Endothelial cell of umbilical vein (primary cell): Measurements from ENCODE around the gene PLRG1. TPM values are rescaled to one million over a fixed set of nuclear protein-coding genes. Genes with fewer than 3 reads are reported as not detected.

Source experiments
- BruUV-seq: library from RNA; stranded (reverse); fragments of 400-500 nt; replicated peaks from 2 replicates; lab custom pipeline; 2021; lab: Mats Ljungman, UMichigan
- CTCF ChIA-PET: fragments of 300-600, 350-600 bp; sonication (Branson Sonifier 250); formaldehyde crosslinking; loops from one replicate; lab custom pipeline; 2021; ENCODE audit warnings: antibody characterized with exemption, inconsistent platforms; lab: Charles Lee
- POLR2A ChIA-PET: fragments of 300-600, 350-600 bp; sonication (Branson Sonifier 250); formaldehyde crosslinking; loops from one replicate; lab custom pipeline; 2021; ENCODE audit warnings: antibody characterized with exemption, inconsistent platforms; lab: Charles Lee
- DNase-seq: peaks from one replicate; pipeline ENCODE4 v3.0.0-alpha.2; 2011; ENCODE audit warnings: low read depth, low spot score
- FAIRE-seq: peaks from 2 replicates; lab custom pipeline; 2011; peaks lifted over from hg19 to GRCh38; lab: Jason Lieb, UNC
- H2AFZ ChIP-seq: 2 replicates; pipeline ENCODE4 v1.6.0; 2012; ENCODE audit warnings: low read depth, low read length, control low read depth, inconsistent platforms
- H3K27ac ChIP-seq: 2 replicates; pipeline ENCODE4 v1.5.1; 2011; ENCODE audit warnings: low read depth, mild to moderate bottlenecking, control low read depth, low read length, moderate library complexity; ENCODE audit not compliant: insufficient read depth
- H3K27me3 ChIP-seq, 2 experiments: 2 replicates each; pipeline versions ENCODE4 v1.6.0 to v1.6.1; 2011; ENCODE audit warnings: low read length in 2 of 2, mixed read lengths in 1 of 2; ENCODE audit not compliant: control insufficient read depth in 2 of 2, insufficient read depth in 2 of 2
- H3K36me3 ChIP-seq, 2 experiments: 2 replicates in 1 of 2; 3 replicates in 1 of 2; pipeline ENCODE4 v1.5.1; 2011; ENCODE audit warnings: low read length in 2 of 2, mild to moderate bottlenecking in 1 of 2, moderate library complexity in 1 of 2; ENCODE audit not compliant: control insufficient read depth in 2 of 2, insufficient read depth in 2 of 2; ENCODE audit errors: extremely low read depth in 1 of 2
- H3K4me1 ChIP-seq: 3 replicates; pipeline ENCODE4 v1.5.1; 2011; ENCODE audit warnings: mild to moderate bottlenecking, low read length; ENCODE audit not compliant: control insufficient read depth, insufficient read depth; ENCODE audit errors: extremely low read depth
- H3K4me2 ChIP-seq: 2 replicates; pipeline ENCODE4 v1.6.1; 2011; ENCODE audit warnings: low read length, control low read depth, mixed read lengths; ENCODE audit not compliant: insufficient read depth
- H3K4me3 ChIP-seq, 3 experiments: fragments of 200-600 bp in 1 of 3; sonication (generic), shearing (Covaris generic) in 1 of 3; replicated peaks in 1 of 3; 2 replicates each; pipeline ENCODE4 v1.5.1; 2011 to 2016; ENCODE audit warnings: control low read depth in 3 of 3, low read length in 3 of 3, mild to moderate bottlenecking in 2 of 3, inconsistent platforms in 1 of 3, low read depth in 1 of 3, moderate library complexity in 1 of 3; ENCODE audit not compliant: insufficient read depth in 1 of 3
- H3K79me2 ChIP-seq: 2 replicates; pipeline ENCODE4 v1.6.0; 2012; ENCODE audit warnings: low read length, inconsistent platforms; ENCODE audit not compliant: control insufficient read depth, insufficient read depth
- H3K9ac ChIP-seq: replicated peaks from 2 replicates; pipeline ENCODE3; 2011; ENCODE audit warnings: low read length, control low read depth; ENCODE audit not compliant: insufficient read depth; ENCODE audit errors: extremely low read depth
- H3K9me1 ChIP-seq: replicated peaks from 3 replicates; pipeline ENCODE4 v1.6.0; 2011; ENCODE audit warnings: mild to moderate bottlenecking, low read length; ENCODE audit not compliant: control insufficient read depth, insufficient read depth; ENCODE audit errors: extremely low read depth
- H3K9me3 ChIP-seq: replicated peaks from 2 replicates; pipeline ENCODE4 v1.5.1; 2012; ENCODE audit warnings: low read length, inconsistent platforms; ENCODE audit not compliant: control insufficient read depth, insufficient read depth
- H4K20me1 ChIP-seq: replicated peaks from 2 replicates; pipeline ENCODE3; 2011; ENCODE audit warnings: mild to moderate bottlenecking, low read length; ENCODE audit not compliant: control insufficient read depth, insufficient read depth; ENCODE audit errors: extremely low read depth
- EZH2 ChIP-seq: IDR thresholded peaks from 2 replicates; pipeline ENCODE4 v1.6.1; 2012; ENCODE audit warnings: borderline replicate concordance, low read depth, mild to moderate bottlenecking, moderate library complexity, low read length, inconsistent platforms; ENCODE audit not compliant: severe bottlenecking
- FOS ChIP-seq: IDR thresholded peaks from 2 replicates; pipeline ENCODE4 v1.6.1; 2011; ENCODE audit warnings: mild to moderate bottlenecking, low read length, moderate library complexity, borderline replicate concordance; ENCODE audit not compliant: insufficient read depth
- GATA2 ChIP-seq: IDR thresholded peaks from 2 replicates; pipeline ENCODE4 v1.7.0; 2011; ENCODE audit warnings: low read depth, mild to moderate bottlenecking, moderate library complexity, mixed read lengths, low read length; ENCODE audit not compliant: insufficient read length, insufficient read depth
- JUN ChIP-seq: IDR thresholded peaks from 2 replicates; pipeline ENCODE4 v1.6.1; 2011; ENCODE audit warnings: borderline replicate concordance, low read depth; ENCODE audit not compliant: insufficient read length, insufficient read depth
- MYC ChIP-seq: IDR thresholded peaks from one replicate; pipeline ENCODE4 v1.6.1; 2011; ENCODE audit warnings: mild to moderate bottlenecking, low read depth, low read length
- POLR2A ChIP-seq: IDR thresholded peaks from 2 replicates; pipeline ENCODE4 v1.6.1; 2012; ENCODE audit warnings: low read depth, mild to moderate bottlenecking, control low read depth, low read length
- POLR2AphosphoS5 ChIP-seq: IDR thresholded peaks from 2 replicates; pipeline ENCODE4 v1.6.1; 2012; ENCODE audit warnings: low read depth, mild to moderate bottlenecking, control low read depth, low read length, moderate library complexity; ENCODE audit not compliant: insufficient read depth
- dilution Hi-C: fragments of 300-500 bp; cut with MboI; formaldehyde crosslinking; loops from one replicate; pipeline ENCODE4 v1.15.0; 2019; ENCODE audit warnings: low sequenced_read_pairs; ENCODE audit not compliant: extremely low pct_ligation_motif_present
- intact Hi-C: fragments of 100-400 bp; cut with micrococcal nuclease; formaldehyde crosslinking; loops from one replicate; pipeline ENCODE4 v1.10.0; 2022
- polyA plus RNA-seq, 4 experiments: library from polyadenylated mRNA; depleted of rRNA in 3 of 4; stranded (reverse) in 3 of 4; unstranded in 1 of 4; fragments of >200 nt; gene quantifications; 2 replicates each; pipeline versions ENCODE4 v1.2.1 to v1.2.3, GENCODE V29; 2011 to 2012; ENCODE audit warnings: missing spikeins in 1 of 4
- total RNA-seq: library from RNA; stranded (reverse); gene quantifications from 2 replicates; pipeline ENCODE4 v1.2.3, GENCODE V29; 2021
- TF ChIP-seq, protein P1 (sequence below): IDR thresholded peaks from 2 replicates; pipeline ENCODE4 v1.6.1; 2011; ENCODE audit not compliant: insufficient read depth, insufficient read length
- TF ChIP-seq, protein P2 (sequence below), 2 donors: IDR thresholded peaks; 1 replicate in 1 of 2; 2 replicates in 1 of 2; pipeline ENCODE4 v1.5.1; 2011; ENCODE audit warnings: low read length in 2 of 2, mild to moderate bottlenecking in 2 of 2, moderate library complexity in 2 of 2, control low read depth in 1 of 2, inconsistent platforms in 1 of 2, low read depth in 1 of 2; ENCODE audit not compliant: insufficient read depth in 1 of 2; ENCODE audit errors: extremely low read depth in 1 of 2

PLRG1 gene
- total and polyA plus RNA-seq, 2 donors (not counting 3 experiments of a cell fraction or from before 2014, with no cell fraction given): 50.9 to 91.9 TPM

DNA sequence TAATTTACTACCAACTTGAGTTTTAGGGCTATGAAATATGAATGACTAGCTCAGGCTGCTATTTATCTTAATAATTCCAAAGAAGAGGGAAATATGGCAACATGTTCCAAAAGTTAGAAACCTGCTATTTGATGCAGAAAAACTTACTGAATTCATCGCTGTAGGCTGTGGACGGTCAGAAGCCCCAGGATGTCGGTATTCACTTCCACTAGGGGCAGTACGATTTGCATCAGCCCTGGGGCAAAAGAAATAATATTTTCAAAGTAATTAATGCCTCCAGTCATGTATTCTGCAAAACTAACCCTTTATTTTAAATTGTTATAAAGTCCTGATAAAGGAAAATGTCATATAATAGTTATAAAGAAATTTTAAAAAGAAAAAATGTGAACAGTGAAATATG is 4.5 kb downstream of the PLRG1 start:
- POLR2A ChIA-PET: no interaction called here
- Histone ChIP-seq H2AFZ (no peak overlapping the region), H3K27ac (no peak overlapping the region), H3K36me3 (peaks cover 3 to 26% of the 10 kb centered on the region in 2 experiments), H3K9ac (no peak overlapping the region), H3K9me3 (no peaks in the 10 kb centered on the region), H3K4me1 (peaks cover 12% of the 10 kb centered on the region), H3K9me1 (no peaks in the 10 kb centered on the region), H3K4me3 (no peak overlapping the region), H4K20me1 (peaks cover 4% of the 10 kb centered on the region), H3K79me2 (peaks cover 20% of the 10 kb centered on the region), H3K4me2 (no peak overlapping the region), H3K27me3 (no peaks in the 10 kb centered on the region)
- dilution Hi-C loops: no loop called here
- BruUV-seq: no TSS peak
- DNase-seq: no peak
- CTCF ChIA-PET: interaction anchor here (2.1 kb wide), 1 partner anchor 14 kb away, joined by 5 read pairs; no protein-coding TSS in a partner anchor
- intact Hi-C loops: no loop called here
- TF ChIP-seq FOS (no peak), POLR2AphosphoS5 (no peak), POLR2A (no peak), EZH2 (no peak), JUN (no peak), GATA2 (no peak), MYC (no peak)
- TF ChIP-seq, protein P1, sequence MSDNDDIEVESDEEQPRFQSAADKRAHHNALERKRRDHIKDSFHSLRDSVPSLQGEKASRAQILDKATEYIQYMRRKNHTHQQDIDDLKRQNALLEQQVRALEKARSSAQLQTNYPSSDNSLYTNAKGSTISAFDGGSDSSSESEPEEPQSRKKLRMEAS: no peak
- TF ChIP-seq, protein P2, sequence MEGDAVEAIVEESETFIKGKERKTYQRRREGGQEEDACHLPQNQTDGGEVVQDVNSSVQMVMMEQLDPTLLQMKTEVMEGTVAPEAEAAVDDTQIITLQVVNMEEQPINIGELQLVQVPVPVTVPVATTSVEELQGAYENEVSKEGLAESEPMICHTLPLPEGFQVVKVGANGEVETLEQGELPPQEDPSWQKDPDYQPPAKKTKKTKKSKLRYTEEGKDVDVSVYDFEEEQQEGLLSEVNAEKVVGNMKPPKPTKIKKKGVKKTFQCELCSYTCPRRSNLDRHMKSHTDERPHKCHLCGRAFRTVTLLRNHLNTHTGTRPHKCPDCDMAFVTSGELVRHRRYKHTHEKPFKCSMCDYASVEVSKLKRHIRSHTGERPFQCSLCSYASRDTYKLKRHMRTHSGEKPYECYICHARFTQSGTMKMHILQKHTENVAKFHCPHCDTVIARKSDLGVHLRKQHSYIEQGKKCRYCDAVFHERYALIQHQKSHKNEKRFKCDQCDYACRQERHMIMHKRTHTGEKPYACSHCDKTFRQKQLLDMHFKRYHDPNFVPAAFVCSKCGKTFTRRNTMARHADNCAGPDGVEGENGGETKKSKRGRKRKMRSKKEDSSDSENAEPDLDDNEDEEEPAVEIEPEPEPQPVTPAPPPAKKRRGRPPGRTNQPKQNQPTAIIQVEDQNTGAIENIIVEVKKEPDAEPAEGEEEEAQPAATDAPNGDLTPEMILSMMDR (IDR thresholded peaks at IDR 0.05; ENCODE audit: extremely low read depth in 1 of 2, insufficient read depth in 1 of 2, low read depth in 1 of 2, low read length in 2 of 2): no peak
- FAIRE-seq: no peak
